Stimulated activated CD4-positive, alpha-beta T cell treated with anti-CD3 and anti-CD28 coated beads, Interleukin-1b, Interleukin-23, amount 100 ng/mL, for 48 hours (primary cell): ENCODE results near the gene CUL3.
"Not testable (repeated sequence)": the region's sequence is repeated elsewhere in the genome, so short reads cannot be mapped to it uniquely, and the experiment has no call there.

ENCODE experiments used
- DNase-seq: peaks from one replicate; pipeline ENCODE4 v3.0.0-alpha.2; 2020

The CUL3 gene

DNA sequence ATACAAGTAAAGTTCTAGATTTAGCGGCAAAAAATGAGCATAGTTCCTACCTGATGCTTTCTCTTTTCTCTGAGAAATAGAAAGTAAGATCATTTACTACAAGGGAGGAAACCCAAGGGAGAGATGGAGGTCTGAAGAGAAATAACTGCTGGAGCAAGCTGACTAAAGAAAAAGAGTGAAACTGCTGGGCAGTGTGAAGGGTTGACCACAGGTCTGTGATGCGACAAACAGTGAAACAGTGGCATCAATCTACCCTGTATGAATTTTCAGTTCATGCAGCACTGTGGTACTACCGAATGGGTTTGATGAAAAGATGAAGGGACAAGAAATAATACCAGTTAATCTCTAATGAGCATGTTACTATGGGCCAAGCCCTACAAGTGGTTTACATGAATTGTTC lies 52.2 kb downstream of the CUL3 start:
- no peak for DNase-seq

DNA sequence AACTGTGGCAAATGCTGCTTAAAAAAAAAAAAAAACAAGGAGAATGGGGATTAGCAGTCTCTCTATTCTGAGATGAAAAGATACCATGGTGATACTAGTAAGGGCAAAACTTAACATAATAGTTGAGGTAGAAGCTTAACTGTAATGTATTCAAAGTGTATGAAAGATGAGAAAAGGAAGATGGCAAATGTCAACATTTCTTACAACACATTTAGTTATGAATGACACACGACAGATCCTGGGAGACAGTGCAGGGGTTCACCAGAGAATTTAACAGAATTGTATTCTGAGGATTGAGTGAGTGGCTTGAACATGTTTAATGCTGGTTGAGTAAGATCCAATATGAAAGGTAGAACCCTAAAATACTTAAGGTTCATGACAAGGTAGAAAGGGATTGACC lies 52.7 kb downstream of the CUL3 start:
- no peak for DNase-seq

- no peak for DNase-seq
Measured at GRCh38 chr2:224528171-224528570, 57.0 kb downstream of the CUL3 start.

DNA sequence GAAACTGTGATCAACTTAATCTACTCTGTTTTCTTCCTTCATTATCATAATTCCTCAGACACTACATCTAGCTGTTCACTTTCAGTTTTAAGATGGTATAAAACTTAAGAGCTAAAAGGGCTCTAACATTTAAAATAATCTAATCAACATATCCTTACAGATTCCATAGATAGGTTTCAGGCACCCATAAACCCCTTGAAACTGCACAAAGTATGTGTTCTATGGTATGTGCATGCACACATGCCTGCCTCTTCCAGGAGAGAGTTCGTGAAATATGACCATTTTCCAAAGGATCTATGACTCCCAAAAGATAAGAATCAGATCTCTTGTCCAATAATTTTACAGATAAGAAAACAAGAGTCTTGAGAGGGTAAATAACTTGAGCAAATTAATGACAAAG lies 59.4 kb downstream of the CUL3 start:
- no peak for DNase-seq

- no peak for DNase-seq
Measured at GRCh38 chr2:224524657-224525056, 60.5 kb downstream of the CUL3 start.

GRCh38 chr2:224523626-224524577 lies 61.3 kb downstream of the CUL3 start:
- DNase-seq: no peak

- DNase-seq: not testable (repeated sequence)
Measured at GRCh38 chr2:224522483-224522882, 62.7 kb downstream of the CUL3 start.

GRCh38 chr2:224520064-224520463 lies 65.1 kb downstream of the CUL3 start:
- peak; percentile 50 for DNase-seq

DNA sequence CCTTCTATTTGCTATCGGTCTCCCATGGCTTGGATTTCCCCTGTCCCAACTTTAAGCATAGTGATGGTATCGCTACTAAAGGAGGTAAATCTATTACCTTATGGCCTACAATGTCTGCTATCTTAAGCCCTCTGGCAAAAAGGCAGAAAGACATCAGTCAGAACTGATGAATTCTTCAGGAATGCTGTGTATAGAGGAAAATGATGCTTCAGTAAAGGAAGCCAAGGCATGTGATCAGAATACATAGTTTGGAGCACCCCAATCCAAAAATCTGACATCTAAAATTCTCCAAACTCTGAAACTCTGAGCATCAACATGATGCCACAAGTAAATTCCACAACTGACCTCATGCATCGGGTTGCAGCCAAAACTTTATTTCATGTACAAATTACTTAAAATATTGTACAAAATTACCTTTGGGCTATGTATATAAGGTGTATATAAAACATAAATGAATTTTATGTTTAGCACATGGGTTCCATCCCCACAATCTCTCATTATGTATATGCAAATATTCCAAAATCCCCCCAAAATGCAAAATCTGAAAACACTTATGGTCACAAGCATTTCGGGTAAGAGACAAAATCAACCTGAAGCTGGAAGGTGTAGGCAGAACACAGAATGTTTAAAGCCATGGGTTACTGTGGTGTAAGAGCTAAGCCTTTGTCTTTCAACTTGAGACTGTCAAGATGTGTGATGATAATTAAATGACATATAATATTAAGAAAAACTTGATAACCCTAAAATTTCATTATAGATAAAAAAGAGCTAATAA lies 66.2 kb downstream of the CUL3 start:
- DNase-seq: no peak

DNA sequence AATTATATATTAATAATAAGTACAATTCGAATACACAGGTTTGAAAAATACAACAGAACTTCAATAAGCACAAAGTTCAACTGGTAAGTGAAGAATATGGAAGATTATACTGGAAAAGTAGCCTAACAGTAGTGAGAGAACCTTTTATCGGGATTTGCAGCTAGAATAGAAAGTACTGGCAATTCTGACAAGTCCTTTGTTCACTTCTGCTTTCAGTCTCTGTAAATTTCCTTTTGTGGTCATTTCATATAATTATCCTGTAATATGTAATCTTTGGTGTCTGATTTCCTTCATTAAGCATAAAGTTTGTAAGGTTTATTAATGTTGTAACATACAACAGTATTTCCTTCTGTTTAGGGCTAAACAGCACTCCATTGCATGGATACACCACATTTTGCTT lies 67.2 kb downstream of the CUL3 start:
- no peak for DNase-seq

DNA sequence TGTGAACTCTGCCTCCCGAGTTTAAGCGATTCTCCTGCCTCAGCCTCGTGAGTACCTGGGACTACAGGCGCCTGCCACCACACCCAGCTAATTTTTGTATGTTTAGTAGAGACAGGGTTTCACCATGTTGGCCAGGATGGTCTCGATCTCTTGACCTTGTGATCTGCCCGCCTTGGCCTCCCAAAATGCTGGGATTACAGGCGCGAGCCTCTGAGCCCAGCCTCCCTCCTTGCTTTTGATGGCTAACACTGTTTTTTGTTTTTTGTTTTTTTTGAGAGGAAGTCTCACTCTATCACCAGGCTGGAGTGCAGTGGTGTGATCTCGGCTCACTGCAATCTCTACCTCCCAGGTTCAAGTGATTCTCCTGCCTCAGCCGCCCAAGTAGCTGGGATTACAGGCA lies 68.8 kb downstream of the CUL3 start:
- DNase-seq: not testable (repeated sequence)

GRCh38 chr2:224513991-224514390 lies 71.2 kb downstream of the CUL3 start:
- DNase-seq: no peak

- no peak for DNase-seq
Measured at GRCh38 chr2:224507789-224508188, 77.4 kb downstream of the CUL3 start.

DNA sequence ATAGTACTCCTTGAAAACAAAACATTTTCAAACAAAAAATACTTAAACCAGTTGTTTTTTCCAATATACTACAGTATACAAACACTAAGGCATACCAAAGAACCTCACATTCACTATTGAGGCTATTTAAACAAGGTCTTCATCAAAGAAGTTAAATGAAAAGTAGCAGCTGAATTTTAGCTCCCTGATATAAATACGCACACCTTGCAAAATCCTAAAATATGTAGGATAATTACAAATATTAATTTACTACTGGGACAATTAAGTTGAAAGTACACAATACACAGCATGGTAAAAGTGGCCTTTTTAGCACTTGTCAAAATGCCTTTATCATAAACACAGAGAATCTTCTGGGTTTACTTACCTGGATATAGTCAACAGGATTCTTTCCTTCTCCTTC lies 78.7 kb downstream of the CUL3 start:
- no peak for DNase-seq

DNA sequence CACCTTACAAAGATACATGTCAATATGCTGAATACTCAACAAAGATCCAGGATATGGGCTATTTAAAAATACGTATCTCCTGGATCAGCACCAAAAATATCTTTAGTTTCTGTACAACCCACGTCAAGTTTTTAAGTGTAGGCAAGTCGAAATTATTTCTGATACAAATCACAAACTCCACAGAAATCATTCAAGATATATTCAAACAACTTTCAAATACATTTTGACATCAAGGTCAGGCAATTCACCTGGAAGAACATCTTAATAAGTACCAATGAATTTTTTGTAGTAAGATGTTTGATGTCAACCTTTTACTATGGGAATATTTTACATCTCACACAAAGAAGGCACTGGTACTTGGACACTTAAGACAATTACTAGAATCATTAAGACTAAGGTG lies 86.2 kb downstream of the CUL3 start:
- no peak for DNase-seq

- DNase-seq: no peak
Measured at GRCh38 chr2:224492531-224492930, 92.6 kb downstream of the CUL3 start.

DNA sequence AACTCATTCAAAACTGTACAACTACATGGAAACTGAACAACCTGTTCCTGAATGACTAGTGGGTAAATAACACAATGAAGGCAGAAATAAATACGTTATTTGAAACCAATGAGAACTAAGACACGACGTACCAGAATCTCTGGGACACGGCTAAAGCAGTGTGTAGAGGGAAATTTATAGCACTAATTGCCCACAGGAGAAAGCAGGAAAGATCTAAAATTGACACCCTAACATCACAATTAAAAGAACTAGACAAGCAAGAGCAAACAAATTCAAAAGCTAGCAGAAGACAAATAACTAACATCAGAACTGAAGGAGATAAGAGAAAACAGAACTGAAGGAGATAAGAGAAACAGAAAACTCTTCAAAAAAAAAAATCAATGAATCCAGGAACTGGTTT lies 97.2 kb downstream of the CUL3 start:
- DNase-seq: not testable (repeated sequence)

- not testable (repeated sequence) for DNase-seq
Measured at GRCh38 chr2:224485081-224486014, 99.8 kb downstream of the CUL3 start.

GRCh38 chr2:224479826-224480225 lies 105.3 kb downstream of the CUL3 start:
- DNase-seq: no peak

DNA sequence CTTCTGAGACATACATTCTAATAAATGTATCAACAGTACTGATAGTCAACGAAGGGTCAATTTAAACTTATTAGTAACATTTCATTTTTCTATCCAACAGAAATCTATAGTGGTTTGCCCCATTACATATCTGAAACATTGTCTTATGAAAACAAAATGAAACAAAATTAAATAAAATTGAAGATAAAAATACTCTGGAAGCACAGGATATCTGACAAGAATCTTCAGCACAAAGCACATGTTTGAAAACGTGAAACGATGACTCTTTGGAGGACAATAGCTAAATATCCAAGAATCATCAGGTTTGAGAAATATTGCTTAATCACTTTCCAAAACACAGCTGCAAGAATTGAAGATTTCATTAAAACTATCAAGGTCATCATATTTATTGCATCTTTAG lies 112.3 kb downstream of the CUL3 start:
- DNase-seq: no peak

- no peak for DNase-seq
Measured at GRCh38 chr2:224472137-224472536, 113.0 kb downstream of the CUL3 start.

GRCh38 chr2:224469374-224469964 lies 115.7 kb downstream of the CUL3 start:
- no peak for DNase-seq
